DOHH2 (cell line): ENCODE data around the gene ASH1L.

ENCODE experiments used
- H3F3A ChIP-seq: fragments of 200-600 bp; sonication (generic), shearing (Covaris generic); 2 replicates; pipeline ENCODE4 v1.6.0; 2016; ENCODE audit warnings: antibody characterized with exemption, mild to moderate bottlenecking; ENCODE audit not compliant: control insufficient read depth, insufficient read depth
- H3K27ac ChIP-seq: fragments of 200-600 bp; sonication (generic); 2 replicates; pipeline ENCODE4 v1.5.1; 2014; ENCODE audit warnings: low read depth, mild to moderate bottlenecking, low read length, moderate library complexity
- H3K27me3 ChIP-seq: fragments of 200-600 bp; sonication (generic); 2 replicates; pipeline ENCODE4 v1.6.1; 2014; ENCODE audit warnings: mild to moderate bottlenecking, low read length, mixed read lengths; ENCODE audit not compliant: control insufficient read depth
- H3K36me3 ChIP-seq: fragments of 200-600 bp; sonication (generic); 2 replicates; pipeline ENCODE4 v1.6.1; 2014; ENCODE audit warnings: mild to moderate bottlenecking, low read length, moderate library complexity, mixed read lengths; ENCODE audit not compliant: control insufficient read depth
- H3K4me1 ChIP-seq: fragments of 200-600 bp; sonication (generic); 2 replicates; pipeline ENCODE4 v1.6.1; 2014; ENCODE audit warnings: mild to moderate bottlenecking, low read length, mixed read lengths; ENCODE audit not compliant: control insufficient read depth
- H3K4me2 ChIP-seq: fragments of 200-600 bp; sonication (generic); 2 replicates; pipeline ENCODE4 v1.6.0; 2014; ENCODE audit warnings: mild to moderate bottlenecking, low read length, moderate library complexity
- H3K4me3 ChIP-seq: fragments of 200-600 bp; sonication (generic); 2 replicates; pipeline ENCODE4 v1.5.1; 2014; ENCODE audit warnings: mild to moderate bottlenecking, low read length, mixed read lengths
- H3K79me2 ChIP-seq: fragments of 200-600 bp; sonication (generic); 2 replicates; pipeline ENCODE4 v1.6.1; 2014; ENCODE audit warnings: mild to moderate bottlenecking, low read length, mixed read lengths; ENCODE audit not compliant: control insufficient read depth
- H3K9me2 ChIP-seq: fragments of 200-600 bp; sonication (generic); replicated peaks from 2 replicates; pipeline ENCODE4 v1.6.1; 2014; ENCODE audit warnings: mild to moderate bottlenecking, low read length, mixed read lengths; ENCODE audit not compliant: control insufficient read depth
- H3K9me3 ChIP-seq: fragments of 200-600 bp; sonication (generic); 2 replicates; pipeline ENCODE4 v1.6.1; 2014; ENCODE audit warnings: antibody characterized with exemption, low read length, mixed read lengths; ENCODE audit not compliant: control insufficient read depth, insufficient read depth
- H4K20me1 ChIP-seq: fragments of 200-600 bp; sonication (generic); 2 replicates; pipeline ENCODE4 v1.6.0; 2014; ENCODE audit warnings: low read depth, mild to moderate bottlenecking, antibody characterized with exemption, low read length, moderate library complexity; ENCODE audit not compliant: control insufficient read depth, insufficient read depth
- EZH2phosphoT487 ChIP-seq: fragments of 200-600 bp; sonication (generic); IDR thresholded peaks from 2 replicates; pipeline ENCODE4 v1.6.1; 2017; ENCODE audit warnings: borderline replicate concordance, mild to moderate bottlenecking, antibody characterized with exemption, low read length, moderate library complexity, mixed read lengths
- TF ChIP-seq, protein P1 (sequence below): fragments of 200-600 bp; sonication (generic); IDR thresholded peaks from one replicate; pipeline ENCODE4 v1.5.1; 2014; ENCODE audit warnings: antibody characterized with exemption, mild to moderate bottlenecking, low read depth, low read length; ENCODE audit not compliant: poor library complexity, severe bottlenecking

ASH1L gene

DNA sequence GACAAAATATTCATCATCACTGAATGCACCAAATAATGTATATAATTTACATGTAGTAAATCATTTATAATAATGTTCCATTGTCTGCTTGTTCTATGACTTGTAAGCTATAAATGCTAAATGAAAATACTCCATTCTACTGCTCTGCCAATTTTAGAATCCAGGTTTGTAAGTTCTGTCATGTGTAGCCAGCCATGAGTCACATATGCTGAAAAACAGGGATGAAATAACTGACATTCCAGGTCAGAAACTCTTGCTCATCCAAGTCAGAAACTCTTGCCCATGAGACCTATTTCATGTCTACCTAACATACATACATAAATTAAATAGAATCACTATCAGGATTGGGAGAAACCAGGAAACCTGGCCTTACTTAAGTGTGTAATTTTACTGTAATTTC is 95.6 kb downstream of the ASH1L start:
- Histone ChIP-seq H3K4me1 (peaks cover 8% of the 10 kb centered on the region), H3K27ac (no peak overlapping the region), H3F3A (0 out of 2 replicates have a peak, but pooled peaks cover 3% of the 10 kb centered on the region), H3K4me3 (no peak overlapping the region), H3K4me2 (no peak overlapping the region), H3K27me3 (no peaks in the 10 kb centered on the region), H3K36me3 (peaks cover 18% of the 10 kb centered on the region), H3K9me3 (no peaks in the 10 kb centered on the region; the same call in 1 of the 2 replicates), H3K79me2 (peaks cover 43% of the 10 kb centered on the region), H4K20me1 (no peaks in the 10 kb centered on the region), H3K9me2 (no peaks in the 10 kb centered on the region)
- TF ChIP-seq, protein P1, sequence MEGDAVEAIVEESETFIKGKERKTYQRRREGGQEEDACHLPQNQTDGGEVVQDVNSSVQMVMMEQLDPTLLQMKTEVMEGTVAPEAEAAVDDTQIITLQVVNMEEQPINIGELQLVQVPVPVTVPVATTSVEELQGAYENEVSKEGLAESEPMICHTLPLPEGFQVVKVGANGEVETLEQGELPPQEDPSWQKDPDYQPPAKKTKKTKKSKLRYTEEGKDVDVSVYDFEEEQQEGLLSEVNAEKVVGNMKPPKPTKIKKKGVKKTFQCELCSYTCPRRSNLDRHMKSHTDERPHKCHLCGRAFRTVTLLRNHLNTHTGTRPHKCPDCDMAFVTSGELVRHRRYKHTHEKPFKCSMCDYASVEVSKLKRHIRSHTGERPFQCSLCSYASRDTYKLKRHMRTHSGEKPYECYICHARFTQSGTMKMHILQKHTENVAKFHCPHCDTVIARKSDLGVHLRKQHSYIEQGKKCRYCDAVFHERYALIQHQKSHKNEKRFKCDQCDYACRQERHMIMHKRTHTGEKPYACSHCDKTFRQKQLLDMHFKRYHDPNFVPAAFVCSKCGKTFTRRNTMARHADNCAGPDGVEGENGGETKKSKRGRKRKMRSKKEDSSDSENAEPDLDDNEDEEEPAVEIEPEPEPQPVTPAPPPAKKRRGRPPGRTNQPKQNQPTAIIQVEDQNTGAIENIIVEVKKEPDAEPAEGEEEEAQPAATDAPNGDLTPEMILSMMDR, result no peak
- TF ChIP-seq EZH2phosphoT487, result no peak

DNA sequence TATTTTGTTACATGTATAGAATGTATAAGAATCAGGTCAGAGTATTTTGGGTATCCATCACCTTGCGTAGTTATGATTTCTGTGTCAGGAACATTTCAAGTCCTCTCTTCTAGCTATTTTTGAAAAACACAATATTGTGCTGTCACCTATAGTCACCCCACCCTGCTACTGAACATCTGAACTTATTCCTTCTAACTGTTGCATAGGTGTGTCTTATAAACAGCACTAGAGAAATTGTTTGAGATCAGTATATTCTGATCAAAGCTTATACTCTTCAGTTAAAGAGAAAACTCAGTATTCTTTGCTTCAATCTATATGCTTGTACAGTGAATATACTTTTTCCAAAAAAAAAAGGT is 96.0 kb downstream of the ASH1L start:
- Histone ChIP-seq H3K4me2 (no peak overlapping the region), H3F3A (0 out of 2 replicates have a peak, but pooled peaks cover 3% of the 10 kb centered on the region), H3K4me3 (no peak overlapping the region), H3K79me2 (peaks cover 39% of the 10 kb centered on the region), H3K27me3 (no peaks in the 10 kb centered on the region), H4K20me1 (no peaks in the 10 kb centered on the region), H3K36me3 (peaks cover 14% of the 10 kb centered on the region), H3K4me1 (peaks cover 8% of the 10 kb centered on the region), H3K9me2 (no peaks in the 10 kb centered on the region), H3K27ac (no peak overlapping the region), H3K9me3 (no peaks in the 10 kb centered on the region)
- no peak for TF ChIP-seq EZH2phosphoT487
- TF ChIP-seq, protein P1, result no peak

DNA sequence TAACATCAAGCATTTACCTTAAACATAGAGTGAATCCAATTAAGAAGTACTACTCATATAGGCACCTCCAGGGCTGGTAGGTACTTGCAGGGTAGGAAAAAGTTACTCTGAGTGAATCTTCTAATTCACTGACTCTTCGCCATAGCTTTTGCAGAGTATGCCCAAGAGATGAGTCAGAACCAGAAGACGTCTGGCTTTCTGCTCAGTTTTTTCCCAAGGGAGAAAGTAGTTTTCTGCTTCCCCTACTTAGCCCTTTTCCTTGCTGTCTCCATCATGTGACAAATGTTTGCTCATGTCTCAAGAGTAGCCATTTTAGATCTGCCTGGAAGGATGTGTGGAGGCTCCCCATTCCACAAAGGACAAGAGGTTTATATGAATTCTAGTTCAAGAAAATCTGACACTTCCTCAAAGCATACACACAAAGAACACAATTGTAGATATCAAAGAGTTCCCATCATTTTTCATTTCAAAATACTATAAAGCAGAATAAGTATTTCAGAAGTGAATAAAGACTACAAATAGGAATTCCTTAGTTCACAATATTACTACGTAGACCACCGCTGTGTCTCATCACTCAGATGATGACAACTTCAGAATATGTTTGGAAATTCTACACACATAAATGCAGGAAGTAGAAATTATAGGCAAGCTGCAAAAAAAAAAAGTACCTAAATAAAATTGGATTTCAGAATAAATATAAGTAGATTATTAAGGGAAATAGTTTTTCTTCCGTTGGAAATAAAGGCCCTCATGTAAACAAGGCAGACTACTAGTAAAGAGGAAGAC is 98.5 kb downstream of the ASH1L start:
- H3K79me2 ChIP-seq, result peaks cover 22% of the 10 kb centered on the region
- H3K4me1 ChIP-seq, result peaks cover 8% of the 10 kb centered on the region
- no peaks in the 10 kb centered on the region for H4K20me1 ChIP-seq
- H3K27me3 ChIP-seq, result no peaks in the 10 kb centered on the region
- no peak for TF ChIP-seq EZH2phosphoT487
- TF ChIP-seq, protein P1, result no peak
- no peaks in the 10 kb centered on the region for H3K9me2 ChIP-seq
- H3F3A ChIP-seq, result 0 out of 2 replicates have a peak, but pooled peaks cover 3% of the 10 kb centered on the region
- H3K27ac ChIP-seq, result no peak overlapping the region
- peaks cover 17% of the 10 kb centered on the region for H3K36me3 ChIP-seq
- H3K4me2 ChIP-seq, result no peak overlapping the region
- H3K9me3 ChIP-seq, result no peaks in the 10 kb centered on the region
- no peak overlapping the region for H3K4me3 ChIP-seq
